ENCODE data around the gene LAMA5.

Gene LAMA5

DNA sequence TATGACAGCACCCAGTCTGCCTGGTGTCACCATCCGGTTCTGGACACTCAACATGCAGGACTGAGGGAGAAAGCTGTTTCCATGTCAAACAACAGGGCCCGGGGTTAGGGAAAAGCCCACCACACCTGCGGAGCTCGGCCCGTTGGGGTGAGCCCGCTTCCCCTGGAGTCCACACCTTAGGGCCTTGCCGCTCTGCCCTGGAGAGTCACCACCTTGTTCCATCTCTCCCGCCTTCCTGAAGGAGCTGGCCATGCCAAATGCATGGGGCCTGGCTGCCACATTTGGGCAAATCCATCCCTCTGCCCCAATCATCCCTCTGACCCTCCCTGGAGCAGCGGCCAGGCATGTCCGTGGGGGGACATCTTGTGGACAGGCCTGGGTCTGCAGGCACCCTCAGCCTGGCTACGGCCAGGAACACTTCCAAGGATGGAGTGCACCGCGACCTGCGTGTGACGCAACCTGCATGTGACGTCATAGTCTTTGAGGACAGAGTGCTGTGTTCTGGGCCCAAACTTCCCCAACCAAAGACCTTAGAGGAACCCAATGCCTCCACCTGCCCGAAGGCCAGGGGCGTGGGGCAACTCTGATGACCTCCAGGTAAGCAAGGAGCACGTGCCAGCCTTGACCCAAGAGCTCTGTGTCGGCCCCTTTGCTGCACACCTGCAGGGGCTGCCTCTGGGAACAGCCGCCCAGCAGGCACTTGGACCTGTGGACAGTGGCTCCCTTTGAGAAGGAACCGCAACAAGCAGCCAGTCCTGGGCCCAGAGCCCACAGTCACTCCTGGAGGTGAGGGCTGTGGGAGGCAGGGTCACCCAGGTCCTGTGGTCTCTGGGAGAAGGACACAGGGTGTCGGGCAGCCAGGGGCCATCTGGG is 38.2 kb upstream of the LAMA5 start:
- FAIRE-seq (no peak), DNase-seq (ENCODE audit: extremely low spot score, insufficient read length, low read depth) (no peak)

- FAIRE-seq (no peak), DNase-seq (ENCODE audit: extremely low spot score, insufficient read length, low read depth) (no peak)
These were observed 37.6 kb upstream of the LAMA5 start for GRCh38 chr20:62404761-62405107.

- FAIRE-seq (no peak), DNase-seq (ENCODE audit: extremely low spot score, insufficient read length, low read depth) (no peak)
These were observed 37.1 kb upstream of the LAMA5 start for GRCh38 chr20:62404112-62404665.

DNA sequence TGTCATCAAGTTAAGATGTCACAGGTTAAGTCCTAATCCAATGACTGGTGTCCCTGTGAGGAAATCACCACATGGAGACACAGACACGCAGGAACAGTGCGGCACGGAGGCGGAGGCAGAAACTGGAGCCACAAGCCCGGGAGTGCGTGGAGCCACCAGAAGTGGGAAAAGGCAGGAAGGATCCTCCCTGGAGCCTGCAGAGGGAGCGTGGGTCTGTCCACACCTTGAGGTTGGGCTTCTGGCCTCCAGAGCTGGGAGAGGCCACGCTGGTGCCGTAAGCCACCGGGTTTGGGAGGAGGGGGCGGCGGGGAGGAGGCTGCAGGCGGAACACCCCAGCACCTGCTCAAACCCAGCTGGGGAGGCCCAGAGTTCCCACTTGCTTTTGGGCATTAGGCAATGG is 36.2 kb upstream of the LAMA5 start:
- FAIRE-seq (no peak), DNase-seq (ENCODE audit: extremely low spot score, insufficient read length, low read depth) (no peak)

GRCh38 chr20:62402456-62403150 is 35.5 kb upstream of the LAMA5 start:
- DNase-seq (ENCODE audit: extremely low spot score, insufficient read length, low read depth) = no peak
- no peak for FAIRE-seq

DNA sequence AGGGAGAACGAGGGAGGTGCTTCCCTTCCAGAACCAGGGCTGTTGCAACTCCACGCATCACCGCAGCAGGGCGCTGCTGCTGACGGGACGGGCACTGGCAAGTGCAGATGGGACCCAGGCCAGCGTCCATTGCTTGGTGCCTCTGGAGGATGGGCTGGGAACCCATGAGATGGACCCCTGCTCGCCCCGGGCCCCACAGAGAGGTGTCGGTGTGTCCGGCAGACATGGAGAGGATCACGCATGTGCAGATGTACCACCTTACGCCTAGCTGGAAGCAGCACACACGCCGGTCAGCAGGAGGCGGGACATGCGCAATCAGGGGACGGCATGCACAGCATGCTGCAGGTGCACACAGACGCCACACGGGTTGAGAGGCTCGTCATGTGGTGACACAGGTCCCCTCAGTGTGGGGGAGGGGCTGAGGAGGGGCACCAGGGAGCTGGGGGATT is 34.2 kb upstream of the LAMA5 start:
- DNase-seq (ENCODE audit: extremely low spot score, insufficient read length, low read depth) = no peak
- FAIRE-seq = no peak

DNA sequence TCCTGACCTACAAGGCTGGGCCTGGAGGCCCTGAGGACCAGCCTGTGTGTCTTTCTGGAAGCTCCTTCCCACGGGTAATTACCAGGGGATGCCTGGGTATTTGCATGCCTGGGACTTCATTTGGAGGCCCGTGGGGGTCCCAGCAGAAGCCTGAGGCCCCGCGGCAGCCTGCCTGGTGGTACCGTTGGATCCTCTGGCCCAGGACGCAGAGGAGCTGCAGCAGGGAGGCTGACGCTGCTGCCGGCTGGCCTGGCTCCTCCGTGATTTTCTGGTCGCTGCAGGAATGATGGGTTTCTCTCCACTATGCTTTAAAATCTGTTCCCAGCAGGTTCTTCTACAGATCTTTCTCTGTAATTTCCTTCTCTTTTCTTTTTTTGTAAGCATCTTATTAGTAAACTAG is 33.4 kb upstream of the LAMA5 start:
- no peak for FAIRE-seq
- no peak for DNase-seq (ENCODE audit: extremely low spot score, insufficient read length, low read depth)

DNA sequence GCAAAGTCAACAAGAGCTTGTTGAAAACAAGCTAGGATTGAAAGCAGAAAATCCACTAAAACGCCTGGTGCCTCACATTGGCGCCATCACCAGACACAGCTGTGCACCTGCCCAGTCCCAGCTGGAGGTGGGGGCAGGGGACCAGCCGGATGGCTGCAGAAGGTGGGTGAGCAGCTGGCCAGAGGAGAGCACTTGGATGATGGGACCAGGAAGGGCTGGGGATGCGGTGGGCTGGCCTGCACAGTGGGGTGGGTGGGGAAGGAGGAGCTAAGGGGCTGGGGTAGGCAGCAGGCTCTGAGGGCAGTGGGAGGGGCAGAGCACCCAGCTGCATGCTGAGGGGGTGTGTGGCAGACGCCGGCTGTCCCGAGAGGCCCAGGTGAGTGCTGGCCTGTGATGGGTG is 32.9 kb upstream of the LAMA5 start:
- FAIRE-seq (no peak), DNase-seq (ENCODE audit: extremely low spot score, insufficient read length, low read depth) (no peak)

- DNase-seq (ENCODE audit: extremely low spot score, insufficient read length, low read depth) = no peak
- FAIRE-seq = no peak
These were observed 31.2 kb upstream of the LAMA5 start for GRCh38 chr20:62398120-62398821.

DNA sequence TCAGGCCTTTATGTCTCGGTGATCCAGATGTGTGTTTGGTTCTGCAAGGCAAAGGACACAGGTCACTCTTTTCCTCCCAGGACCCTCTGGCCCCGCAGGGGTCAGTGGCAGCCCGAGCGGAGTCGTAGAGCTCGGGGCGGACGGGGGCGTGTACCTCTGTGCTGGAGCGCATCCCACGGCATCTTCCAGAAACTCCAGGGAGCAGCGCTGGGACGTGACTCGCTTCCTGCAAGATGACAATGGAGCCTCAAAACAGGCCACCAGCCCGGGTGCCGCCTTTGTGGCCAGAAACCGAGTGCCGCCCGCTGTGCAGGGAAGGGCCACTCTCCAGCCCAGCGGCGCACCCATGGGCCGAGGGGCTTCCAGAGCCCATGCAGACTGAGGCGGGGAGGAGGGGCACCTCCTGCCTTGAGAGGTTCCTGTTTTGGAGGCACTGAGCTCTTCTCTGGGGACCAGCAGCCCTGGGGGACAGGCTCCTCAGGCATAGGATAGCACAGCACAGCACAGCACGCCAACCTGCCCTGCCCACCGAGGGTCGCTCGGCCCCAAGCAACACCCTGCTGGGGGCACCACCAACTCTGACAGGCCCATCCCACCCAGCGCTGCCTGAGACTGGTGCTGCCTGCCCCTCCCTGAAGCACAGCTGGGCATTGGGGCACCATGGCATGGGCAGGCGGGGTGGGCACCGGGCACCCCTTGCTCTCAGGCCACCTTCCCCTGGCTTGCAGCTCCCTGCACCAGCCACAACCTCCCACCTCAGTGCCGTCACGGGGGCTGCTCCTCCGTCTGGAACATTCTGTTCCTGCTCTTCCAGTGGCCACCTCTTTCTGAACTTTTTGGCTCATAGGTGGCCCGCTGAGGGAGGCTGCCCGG is 29.5 kb upstream of the LAMA5 start:
- DNase-seq (ENCODE audit: extremely low spot score, insufficient read length, low read depth) (no peak), FAIRE-seq (no peak)

DNA sequence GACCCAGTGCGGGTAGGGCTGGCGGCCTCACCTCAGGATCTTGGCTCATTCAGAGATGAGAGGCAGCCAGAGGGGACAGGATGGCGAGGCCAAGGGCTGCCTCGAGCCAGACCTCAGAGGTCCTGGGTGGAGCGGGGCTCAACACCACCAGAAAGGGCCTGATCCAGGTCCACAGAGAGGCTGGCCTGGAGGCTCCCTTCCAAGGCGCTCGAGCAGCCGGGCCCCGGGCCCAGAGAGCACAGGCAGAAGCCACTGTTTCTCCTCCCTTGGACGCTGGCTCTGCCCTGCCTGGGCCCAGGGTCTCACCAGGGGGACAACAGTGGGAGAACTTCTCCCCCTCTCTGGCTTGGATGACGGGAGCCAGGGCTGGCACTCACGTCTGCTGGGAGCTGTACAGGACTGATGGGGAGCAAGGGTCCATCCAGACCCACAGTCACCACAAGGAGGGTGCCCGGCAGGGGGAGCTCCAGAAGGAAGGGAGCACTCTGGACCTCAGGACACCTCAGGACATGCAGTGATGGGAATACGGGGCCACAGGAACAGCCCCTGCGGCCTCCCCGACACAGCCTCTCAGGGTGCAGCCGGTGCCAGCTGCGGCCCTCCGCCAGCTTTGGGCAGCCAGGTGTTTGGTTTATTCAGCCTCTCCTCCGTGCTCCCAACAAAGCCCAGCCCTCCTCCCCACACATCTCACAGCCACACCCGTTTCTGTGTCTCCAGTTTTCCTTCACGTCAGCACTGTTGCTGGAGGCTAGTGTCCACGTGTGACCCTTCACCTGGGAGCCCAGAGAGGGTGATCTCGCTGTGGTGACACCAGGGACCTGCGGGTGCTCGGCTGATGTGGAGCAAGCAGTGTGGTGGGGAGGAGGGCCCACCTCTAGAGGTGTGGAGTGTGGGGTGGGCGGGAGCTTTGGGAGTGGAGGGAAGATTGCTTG is 28.5 kb upstream of the LAMA5 start:
- DNase-seq (ENCODE audit: extremely low spot score, insufficient read length, low read depth) (no peak), FAIRE-seq (no peak)

- no peak for DNase-seq (ENCODE audit: extremely low spot score, insufficient read length, low read depth)
- FAIRE-seq = no peak
These were observed 27.4 kb upstream of the LAMA5 start for GRCh38 chr20:62394248-62395245.

DNA sequence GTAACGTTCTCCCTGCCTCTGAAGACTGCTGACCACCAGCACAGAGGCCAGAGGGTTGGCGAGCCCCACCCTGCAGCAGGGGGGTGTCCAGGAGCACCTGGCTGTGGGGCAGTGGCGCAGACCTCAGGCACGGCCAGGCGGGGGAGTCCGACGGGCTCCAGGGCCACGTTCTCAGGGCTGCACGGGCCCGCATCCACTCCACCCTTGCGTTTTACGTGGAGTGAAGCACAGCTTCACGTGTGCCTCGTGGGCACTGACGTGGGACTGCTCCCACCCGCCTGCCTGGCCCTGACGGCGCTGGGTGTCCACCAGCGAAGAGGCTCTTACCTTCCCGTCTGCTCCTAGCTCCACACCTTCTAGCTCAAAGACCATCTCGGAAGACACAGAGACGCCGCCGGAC is 26.7 kb upstream of the LAMA5 start:
- no peak for FAIRE-seq
- DNase-seq (ENCODE audit: extremely low spot score, insufficient read length, low read depth) = no peak

DNA sequence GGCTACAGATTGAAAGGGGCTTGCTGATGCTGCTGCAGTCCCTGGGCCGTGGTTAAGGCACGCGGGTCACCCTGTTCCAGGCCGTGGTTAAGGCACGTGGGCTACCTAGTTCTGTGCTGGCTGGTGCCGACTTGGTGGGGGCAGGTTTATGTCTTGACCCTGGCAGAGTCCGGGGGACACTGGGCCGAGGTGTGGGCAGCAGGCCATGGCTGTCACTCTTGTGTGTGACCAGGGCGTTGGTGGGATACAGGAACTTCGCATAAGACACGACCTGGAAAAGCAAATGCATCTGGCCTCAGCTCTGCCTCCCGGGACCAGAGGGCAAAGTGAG is 26.2 kb upstream of the LAMA5 start:
- DNase-seq (ENCODE audit: extremely low spot score, insufficient read length, low read depth) = no peak
- no peak for FAIRE-seq

DNA sequence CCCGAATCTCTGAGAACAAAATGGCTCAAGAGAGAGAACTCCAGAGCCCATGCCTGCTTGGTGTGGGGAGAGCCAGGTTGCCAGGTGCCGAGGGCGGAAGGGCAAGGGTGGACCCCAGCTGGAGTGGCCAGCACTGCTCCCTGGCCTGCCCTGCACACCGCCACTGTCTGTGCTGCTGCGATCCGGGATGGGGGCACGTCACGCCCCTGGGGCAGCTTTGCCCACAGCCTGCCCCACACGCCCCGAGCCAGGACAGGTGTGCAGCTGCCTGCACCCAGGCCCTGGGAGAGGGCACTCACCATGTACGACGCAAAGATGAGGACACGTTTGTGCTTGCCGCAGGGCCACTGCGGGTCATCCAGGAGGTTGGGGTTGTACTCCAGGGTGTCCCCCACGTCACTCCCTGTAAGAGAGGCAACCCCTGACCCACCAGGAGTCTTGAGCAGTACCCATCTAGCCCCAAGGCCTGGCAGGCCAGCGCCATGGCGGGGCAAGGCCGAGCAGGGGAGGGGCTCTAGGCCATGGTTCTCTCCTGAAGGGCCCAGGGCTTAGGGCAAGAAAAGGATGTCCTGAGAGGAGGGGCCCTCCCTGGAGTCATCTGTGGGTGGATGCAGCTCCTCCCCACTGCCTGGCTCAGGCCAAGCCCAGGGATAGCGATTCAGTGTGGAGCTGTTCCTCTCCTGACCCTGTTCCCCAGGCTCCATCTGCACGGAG is 25.7 kb upstream of the LAMA5 start:
- DNase-seq (ENCODE audit: extremely low spot score, insufficient read length, low read depth) (no peak), FAIRE-seq (no peak)

DNA sequence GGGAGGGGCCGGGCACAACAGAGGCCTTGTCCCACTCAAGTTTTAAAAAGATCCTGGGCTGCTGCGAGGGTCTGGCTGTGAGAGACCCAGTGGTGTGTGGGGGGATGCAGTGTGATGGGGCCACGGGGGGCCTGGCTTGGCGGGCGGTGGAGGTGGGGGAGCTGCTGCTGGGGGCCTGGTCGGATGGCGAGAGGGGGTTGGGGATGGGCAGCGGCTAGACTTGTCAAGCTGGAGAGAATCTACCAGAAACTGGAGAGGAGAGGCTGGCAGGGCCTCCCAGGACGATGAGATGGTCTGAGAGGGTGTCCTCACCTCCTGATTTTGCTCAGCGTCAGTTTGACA is 24.9 kb upstream of the LAMA5 start:
- FAIRE-seq = no peak

More for the DNA sequence above, 24.9 kb upstream of the LAMA5 start:
- DNase-seq (ENCODE audit: extremely low spot score, insufficient read length, low read depth) = no peak
